Measurements from ENCODE around the gene MB21D2.

The MB21D2 gene

GRCh38 chr3:192747746-192748145 is 169.9 kb downstream of the MB21D2 start:
- DNase-seq (ENCODE audit: low read depth in 2 of 2), result no peak
- TF ChIP-seq CTCF (IDR thresholded peaks at IDR 0.05; ENCODE audit: low read depth, low read length), result no peak
- no peak overlapping the region for H3K4me3 ChIP-seq (replicated peaks in 1 of 2; ENCODE audit: low read depth in 2 of 2, low read length in 2 of 2)

GRCh38 chr3:192747145-192747544 is 170.5 kb downstream of the MB21D2 start:
- H3K4me3 ChIP-seq (replicated peaks in 1 of 2; ENCODE audit: low read depth in 2 of 2, low read length in 2 of 2), result no peak overlapping the region
- no peak for TF ChIP-seq CTCF (IDR thresholded peaks at IDR 0.05; ENCODE audit: low read depth, low read length)
- DNase-seq (ENCODE audit: low read depth in 2 of 2), result no peak

Data from cardiac fibroblast (primary cell).